Spleen (tissue), 11 donors: Measurements from ENCODE around the gene MREG. TPM values are rescaled to one million over a fixed set of nuclear protein-coding genes. Genes with fewer than 3 reads are reported as not detected.

Source experiments
- DNase-seq: peaks from one replicate; pipeline ENCODE4 v3.0.0-alpha.2; 2020
- H3K27ac ChIP-seq, 8 donors: fragments of 200-600 bp; sonication (generic) in 7 of 8; 1 replicate in 4 of 8; 2 replicates in 4 of 8; pipeline versions ENCODE4 v1.5.0 to v1.8.0; 2016 to 2021; ENCODE audit warnings: inconsistent platforms in 4 of 8, mild to moderate bottlenecking in 4 of 8, moderate library complexity in 1 of 8
- H3K27me3 ChIP-seq, 7 donors: fragments of 200-600 bp; sonication (generic) in 6 of 7; replicated peaks in 1 of 7; 1 replicate in 4 of 7; 2 replicates in 3 of 7; pipeline versions ENCODE4 v1.5.0 to v1.8.0; 2016 to 2021; ENCODE audit warnings: inconsistent platforms in 3 of 7, mild to moderate bottlenecking in 1 of 7
- H3K36me3 ChIP-seq, 6 donors: fragments of 200-600 bp; sonication (generic) in 5 of 6; 1 replicate in 4 of 6; 2 replicates in 2 of 6; pipeline versions ENCODE4 v1.5.0 to v1.8.0; 2016 to 2021; ENCODE audit warnings: inconsistent platforms in 2 of 6
- H3K4me1 ChIP-seq, 6 donors: fragments of 200-600 bp; sonication (generic) in 5 of 6; 1 replicate in 3 of 6; 2 replicates in 3 of 6; pipeline versions ENCODE4 v1.5.0 to v1.8.0; 2016 to 2021; ENCODE audit warnings: inconsistent platforms in 3 of 6
- H3K4me3 ChIP-seq, 8 donors: fragments of 200-600 bp; sonication (generic) in 7 of 8; 1 replicate in 4 of 8; 2 replicates in 4 of 8; pipeline versions ENCODE4 v1.5.0 to v1.8.0; 2016 to 2021; ENCODE audit warnings: inconsistent platforms in 4 of 8, mild to moderate bottlenecking in 4 of 8, moderate library complexity in 2 of 8
- H3K9me3 ChIP-seq, 8 donors: fragments of 200-600 bp; sonication (generic) in 7 of 8; 1 replicate in 4 of 8; 2 replicates in 4 of 8; pipeline versions ENCODE4 v1.5.0 to v1.8.0; 2016 to 2021; ENCODE audit warnings: inconsistent platforms in 4 of 8
- CTCF ChIP-seq, 11 experiments: fragments of 200-600 bp in 7 of 11; fragments of 450-650 bp in 4 of 11; sonication (generic) in 4 of 11; IDR thresholded peaks in 8 of 11; conservative IDR thresholded peaks in 3 of 11; 1 replicate in 7 of 11; 2 replicates in 4 of 11; pipeline versions ENCODE4 v1.4.0 to v1.8.0; 2016 to 2021; ENCODE audit warnings: antibody characterized with exemption in 11 of 11, inconsistent platforms in 4 of 11, mild to moderate bottlenecking in 1 of 11
- POLR2A ChIP-seq, 3 donors: fragments of 450-650 bp; IDR thresholded peaks; one replicate each; pipeline ENCODE4 v1.5.1; 2017; ENCODE audit warnings: antibody characterized with exemption in 3 of 3, mild to moderate bottlenecking in 1 of 3
- POLR2AphosphoS5 ChIP-seq, 3 donors: sonication (generic); formaldehyde crosslinking; IDR thresholded peaks; one replicate each; pipeline ENCODE4 v1.5.1; 2017; ENCODE audit warnings: antibody characterized with exemption in 3 of 3
- WGBS, 5 donors: extraction: QIAGEN DNeasy Blood & Tissue Kit in 3 of 5; methylation state at CpG; one replicate each; pipeline versions ENCODE4 v1.1.5 to v1.1.7; 2013 to 2018; 5-methylcytosine and 5-hydroxymethylcytosine counted together
- intact Hi-C: fragments of 100-400 bp; cut with DNase I; formaldehyde crosslinking; loops from one replicate; pipeline ENCODE4 v1.15.0; 2023; ENCODE audit warnings: low total_unique reads
- polyA plus RNA-seq, 3 donors: library from polyadenylated mRNA; stranded (reverse); fragments of 200-250 nt; gene quantifications; one replicate each; pipeline ENCODE4 v1.2.1, GENCODE V29; 2013
- total RNA-seq, 7 donors: library from RNA; depleted of rRNA in 3 of 7; stranded (reverse); fragments of >200 nt in 3 of 7; fragmentation: NEBNext Ultra II Directional in 4 of 7; extraction: Animal tissue kit (Norgen Biotek cat#: 25700) in 4 of 7; gene quantifications; one replicate each; pipeline versions ENCODE4 v1.1.0 to v1.2.1, GENCODE V29; 2016 to 2021
- donor health status: healthy with polysubstance abuse.
- donor health status: DM: no; HTN: no; CAD: no; lungs with moderate emphysema.
- donor health status: DM: no; HTN: no; CAD: no.
- donor health status: Bipolar disorder and iron deficiency.
- donor health status: healthy.
- donor health status: DM: no; HTN: no; CAD: no.
- donor health status: DM: yes; HTN: yes; CAD: no.

Gene MREG
- total and polyA plus RNA-seq, 10 donors: 4.5 to 8.3 (median 6.6) TPM

DNA sequence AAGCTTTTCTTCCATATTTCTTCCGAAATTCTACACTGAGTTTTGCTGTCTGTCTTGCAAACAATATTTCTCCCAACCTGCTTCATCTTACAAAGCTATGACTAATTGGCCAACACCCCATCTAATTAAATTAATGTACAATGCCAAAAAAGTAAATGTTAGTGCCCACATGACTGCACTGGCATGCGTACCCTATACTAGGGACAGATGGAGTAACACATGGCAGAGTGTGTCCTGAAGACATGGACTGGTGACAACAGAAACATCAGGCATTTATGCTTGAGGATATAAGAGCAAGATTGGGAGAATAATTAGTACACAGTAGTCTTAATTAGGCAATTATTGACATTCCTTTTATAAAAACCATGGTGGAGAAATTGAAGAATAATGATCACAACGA, 66.8 kb downstream of the MREG start:
- H3K27me3 ChIP-seq: no peaks in the 10 kb centered on the region
- intact Hi-C loops: no loop called here
- no peaks in the 10 kb centered on the region for H3K4me1 ChIP-seq
- no peak overlapping the region for H3K27ac ChIP-seq
- H3K4me3 ChIP-seq: no peak overlapping the region
- H3K9me3 ChIP-seq: no peaks in the 10 kb centered on the region
- TF ChIP-seq CTCF (IDR thresholded peaks at IDR 0.05 in 8 of 11, conservative IDR thresholded peaks at IDR 0.05 in 3 of 11): no peak
- no peak for TF ChIP-seq POLR2AphosphoS5 (IDR thresholded peaks at IDR 0.05)
- TF ChIP-seq POLR2A (IDR thresholded peaks at IDR 0.05): no peak
- 29 to 90% (median 33%) methylated on average over 3 of the region's 3 CpGs for WGBS, 5 donors
- peaks cover 0 to 49% (median 7%) of the 10 kb centered on the region in 6 donors for H3K36me3 ChIP-seq
- DNase-seq: no peak

- H3K27me3 ChIP-seq: no peaks in the 10 kb centered on the region
- H3K27ac ChIP-seq: no peak overlapping the region
- no peak for DNase-seq
- H3K4me3 ChIP-seq: no peak overlapping the region
- no peaks in the 10 kb centered on the region for H3K9me3 ChIP-seq
- WGBS, 5 donors: 85 to 97% (median 88%) methylated on average over 3 of the region's 3 CpGs
- H3K4me1 ChIP-seq: no peaks in the 10 kb centered on the region
- intact Hi-C loops: no loop called here
- H3K36me3 ChIP-seq: peaks cover 0 to 61% (median 9%) of the 10 kb centered on the region in 6 donors
- TF ChIP-seq POLR2AphosphoS5 (IDR thresholded peaks at IDR 0.05): no peak
- no peak for TF ChIP-seq POLR2A (IDR thresholded peaks at IDR 0.05)
- no peak for TF ChIP-seq CTCF (IDR thresholded peaks at IDR 0.05 in 8 of 11, conservative IDR thresholded peaks at IDR 0.05 in 3 of 11)
These were observed 71.2 kb downstream of the MREG start for GRCh38 chr2:215942194-215942593.

DNA sequence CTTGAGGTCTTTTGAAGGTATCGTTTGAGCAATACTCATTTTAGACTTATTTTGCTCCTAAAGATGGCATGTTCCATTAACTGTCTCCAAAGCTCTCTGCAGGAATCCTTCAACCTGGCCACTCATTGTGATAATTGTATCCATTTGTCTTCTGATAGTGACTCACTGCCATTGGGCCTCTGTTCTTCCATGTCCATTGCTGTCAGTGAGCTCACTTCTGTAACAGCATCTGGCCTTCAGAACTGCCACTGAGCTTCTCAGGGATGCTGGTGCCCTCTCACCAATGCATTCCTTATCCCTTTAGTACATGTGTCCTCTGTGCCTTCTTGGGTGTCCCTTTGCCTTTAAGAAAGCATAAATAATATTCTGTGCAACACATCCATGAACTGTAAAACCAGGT, 71.6 kb downstream of the MREG start:
- TF ChIP-seq CTCF (IDR thresholded peaks at IDR 0.05 in 8 of 11, conservative IDR thresholded peaks at IDR 0.05 in 3 of 11) (no peak), POLR2AphosphoS5 (IDR thresholded peaks at IDR 0.05) (no peak), POLR2A (IDR thresholded peaks at IDR 0.05) (no peak)
- DNase-seq: no peak
- intact Hi-C loops: no loop called here
- Histone ChIP-seq H3K4me3 (no peak overlapping the region), H3K4me1 (no peaks in the 10 kb centered on the region), H3K36me3 (peaks cover 0 to 58% (median 9%) of the 10 kb centered on the region in 6 donors), H3K27ac (no peak overlapping the region), H3K27me3 (no peaks in the 10 kb centered on the region), H3K9me3 (no peaks in the 10 kb centered on the region)
- WGBS, 5 donors: 93 to 100% (median 98%) methylated on average over 1 of the region's 1 CpG

DNA sequence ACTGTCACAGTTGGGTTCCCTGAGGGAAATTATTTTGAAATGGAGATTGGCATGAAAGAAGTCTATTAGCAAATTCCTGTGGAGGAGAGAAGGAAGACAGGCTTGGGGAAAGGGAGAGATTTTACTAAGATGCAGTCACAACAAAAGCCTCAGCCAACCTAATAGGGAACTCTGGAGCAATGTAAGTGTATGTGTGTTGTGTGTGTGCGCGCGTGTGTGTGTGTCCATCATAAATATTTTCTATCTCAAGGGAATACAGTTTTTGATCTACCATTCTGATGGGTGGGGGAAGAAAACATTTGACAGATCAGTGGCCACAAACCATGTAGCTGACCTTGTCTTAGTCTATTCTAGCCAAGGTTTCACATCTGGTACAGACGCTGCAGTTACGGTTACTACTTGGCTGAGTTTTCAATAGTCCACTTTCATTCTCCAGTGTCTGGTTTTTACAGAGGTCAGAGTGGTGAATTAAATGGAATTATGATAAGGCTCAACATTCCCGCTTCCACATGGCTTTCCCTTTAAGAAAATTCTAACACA, 72.6 kb downstream of the MREG start:
- H3K4me1 ChIP-seq: no peaks in the 10 kb centered on the region
- no peaks in the 10 kb centered on the region for H3K9me3 ChIP-seq
- intact Hi-C loops: no loop called here
- no peaks in the 10 kb centered on the region for H3K27me3 ChIP-seq
- 93 to 96% (median 93%) methylated on average over 6 of the region's 6 CpGs for WGBS, 5 donors
- TF ChIP-seq POLR2AphosphoS5 (IDR thresholded peaks at IDR 0.05) (no peak), POLR2A (IDR thresholded peaks at IDR 0.05) (no peak), CTCF (IDR thresholded peaks at IDR 0.05 in 8 of 11, conservative IDR thresholded peaks at IDR 0.05 in 3 of 11) (no peak)
- peaks cover 0 to 48% (median 8%) of the 10 kb centered on the region in 6 donors for H3K36me3 ChIP-seq
- no peak overlapping the region for H3K4me3 ChIP-seq
- no peak for DNase-seq
- no peak overlapping the region for H3K27ac ChIP-seq
